Measurements from ENCODE around the gene SLC26A11. TPM values are rescaled to one million over a fixed set of nuclear protein-coding genes. Genes with fewer than 3 reads are reported as not detected.

The SLC26A11 gene
- total and polyA plus RNA-seq, 2 of the 13 experiments (the other 11 are each of a cell fraction or from before 2014, with no cell fraction given) = 8.7 to 13.2 TPM

GRCh38 chr17:80195671-80196529 is 24.3 kb upstream of the SLC26A11 start (continued):
- TF ChIP-seq FOXC1 (CRISPR knock-in tag; IDR thresholded peaks at IDR 0.05; ENCODE audit: borderline replicate concordance) (no peak), BCLAF1 (IDR thresholded peaks at IDR 0.05) (no peak), ZNF644 (CRISPR knock-in tag; IDR thresholded peaks at IDR 0.05; ENCODE audit: low read depth) (no peak), ZNF281 (CRISPR knock-in tag; IDR thresholded peaks at IDR 0.05; ENCODE audit: borderline replicate concordance) (0 out of 2 replicates have a peak, but pooled peaks have one; percentile 51), YEATS2 (CRISPR knock-in tag; IDR thresholded peaks at IDR 0.05; ENCODE audit: borderline replicate concordance) (peak; percentile 31; the same call in 1 of the 2 replicates), MTA1 (CRISPR knock-in tag; IDR thresholded peaks at IDR 0.05; ENCODE audit: borderline replicate concordance) (peak; percentile 67), NFAT5 (CRISPR knock-in tag; IDR thresholded peaks at IDR 0.05) (no peak), MED8 (CRISPR knock-in tag; IDR thresholded peaks at IDR 0.05; ENCODE audit: insufficient replicate concordance) (no peak), SRSF9 (IDR thresholded peaks at IDR 0.05; ENCODE audit: borderline replicate concordance, insufficient read depth, low read depth, low read length, poor library complexity, severe bottlenecking) (no peak), ZNF335 (CRISPR knock-in tag; IDR thresholded peaks at IDR 0.05) (no peak; the same call in 1 of the 2 replicates), ZNF180 (CRISPR knock-in tag; IDR thresholded peaks at IDR 0.05; ENCODE audit: borderline replicate concordance, low read depth) (no peak), IRF9 (CRISPR knock-in tag; IDR thresholded peaks at IDR 0.05; ENCODE audit: borderline replicate concordance) (peak; percentile 65; the same call in 1 of the 2 replicates)
- TF ChIP-seq, protein P1, sequence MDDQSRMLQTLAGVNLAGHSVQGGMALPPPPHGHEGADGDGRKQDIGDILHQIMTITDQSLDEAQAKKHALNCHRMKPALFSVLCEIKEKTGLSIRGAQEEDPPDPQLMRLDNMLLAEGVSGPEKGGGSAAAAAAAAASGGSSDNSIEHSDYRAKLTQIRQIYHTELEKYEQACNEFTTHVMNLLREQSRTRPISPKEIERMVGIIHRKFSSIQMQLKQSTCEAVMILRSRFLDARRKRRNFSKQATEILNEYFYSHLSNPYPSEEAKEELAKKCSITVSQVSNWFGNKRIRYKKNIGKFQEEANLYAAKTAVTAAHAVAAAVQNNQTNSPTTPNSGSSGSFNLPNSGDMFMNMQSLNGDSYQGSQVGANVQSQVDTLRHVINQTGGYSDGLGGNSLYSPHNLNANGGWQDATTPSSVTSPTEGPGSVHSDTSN (CRISPR knock-in tag; IDR thresholded peaks at IDR 0.05; ENCODE audit: borderline replicate concordance) = no peak

Data from HepG2 (cell line).